Measurements from ENCODE around the gene RALB. TPM values are rescaled to one million over a fixed set of nuclear protein-coding genes. Genes with fewer than 3 reads are reported as not detected.

Gene RALB
- polyA plus RNA-seq, 1 of the 3 experiments (the other 2 are of a cell fraction): 37.2 TPM

- DNase-seq: no peak
- Histone ChIP-seq H3K27ac (ENCODE audit: low read depth in 2 of 2, low read length in 1 of 2) (no peak overlapping the region), H2AFZ (ENCODE audit: low read depth) (no peak overlapping the region), H3K79me2 (ENCODE audit: insufficient read depth) (no peaks in the 10 kb centered on the region), H3K36me3 (replicated peaks in 1 of 2; ENCODE audit: control insufficient read depth in 1 of 2, insufficient read depth in 2 of 2, low read length in 1 of 2) (no peaks in the 10 kb centered on the region), H3K4me2 (no peak overlapping the region), H3K9me2 (no peaks in the 10 kb centered on the region), H3K4me1 (ENCODE audit: control insufficient read depth in 1 of 2, insufficient read depth in 2 of 2, low read depth in 1 of 2, low read length in 1 of 2) (no peaks in the 10 kb centered on the region), H3K4me3 (ENCODE audit: low read depth in 2 of 2, low read length in 1 of 2) (no peak overlapping the region), H4K20me1 (ENCODE audit: insufficient read depth) (no peaks in the 10 kb centered on the region), H3F3A (replicated peaks; ENCODE audit: insufficient read depth) (no peaks in the 10 kb centered on the region), H3K9ac (no peak overlapping the region), H3K9me3 (no peaks in the 10 kb centered on the region), H3K27me3 (ENCODE audit: insufficient read depth) (no peaks in the 10 kb centered on the region)
- WGBS (ENCODE audit: low lambda C conversion rate): 76% methylated on average over 10 of the region's 12 CpGs
- no peak for TF ChIP-seq USF2 (IDR thresholded peaks at IDR 0.05; ENCODE audit: borderline replicate concordance, low read depth, low read length)
- no peak for TF ChIP-seq REST (IDR thresholded peaks at IDR 0.05; ENCODE audit: low read depth, low read length)
- TF ChIP-seq TAF1 (IDR thresholded peaks at IDR 0.05; ENCODE audit: borderline replicate concordance, low read depth, low read length): no peak
- TF ChIP-seq TEAD4 (IDR thresholded peaks at IDR 0.05; ENCODE audit: borderline replicate concordance, insufficient read depth): no peak
- no peak for TF ChIP-seq NFIC (IDR thresholded peaks at IDR 0.05; ENCODE audit: borderline replicate concordance)
- no peak for TF ChIP-seq RAD21 (IDR thresholded peaks at IDR 0.05; ENCODE audit: low read length)
- TF ChIP-seq MXI1 (IDR thresholded peaks at IDR 0.05; ENCODE audit: low read depth, low read length): no peak
- no peak for TF ChIP-seq ZBTB33 (IDR thresholded peaks at IDR 0.05; ENCODE audit: borderline replicate concordance, low read depth)
- TF ChIP-seq FOXM1 (IDR thresholded peaks at IDR 0.05; ENCODE audit: low read depth): no peak
- no peak for TF ChIP-seq IRF3 (IDR thresholded peaks at IDR 0.05; ENCODE audit: low read depth, low read length)
- TF ChIP-seq MEF2A (IDR thresholded peaks at IDR 0.05; ENCODE audit: borderline replicate concordance, low read depth): no peak
- no peak for TF ChIP-seq SMC3 (IDR thresholded peaks at IDR 0.05; ENCODE audit: low read depth, low read length)
- TF ChIP-seq CHD2 (IDR thresholded peaks at IDR 0.05; ENCODE audit: low read length, partially characterized antibody): no peak
- POLR2A ChIA-PET: no interaction called here
- CTCF ChIA-PET: interaction anchor here (0.7 to 2.1 kb wide), 4 partner anchors 11 to 727 kb away, joined by 3 to 7 read pairs (median 3); no protein-coding TSS in a partner anchor
Observed at GRCh38 chr2:120204945-120205670, 47.5 kb upstream of the RALB start.

Measured in SK-N-SH (cell line).